Astrocyte (in vitro differentiated cells and primary cell): ENCODE results near the gene TGM6. TPM values are rescaled to one million over a fixed set of nuclear protein-coding genes. Genes with fewer than 3 reads are reported as not detected.

Source experiments
- DNase-seq: peaks from one replicate; pipeline ENCODE4 v3.0.0-alpha.2; 2010; ENCODE audit warnings: low read depth
- FAIRE-seq: peaks from 2 replicates; lab custom pipeline; 2011; peaks lifted over from hg19 to GRCh38; lab: Jason Lieb, UNC
- H2AFZ ChIP-seq: 2 replicates; pipeline ENCODE4 v1.6.0; 2012; ENCODE audit warnings: low read depth, low read length, inconsistent platforms
- H3K27ac ChIP-seq: 2 replicates; pipeline ENCODE4 v1.5.1; 2011; ENCODE audit warnings: low read depth, low read length, inconsistent platforms
- H3K27me3 ChIP-seq: 2 replicates; pipeline ENCODE4 v1.6.0; 2011; ENCODE audit warnings: low read length, inconsistent platforms; ENCODE audit not compliant: insufficient read depth
- H3K36me3 ChIP-seq: 2 replicates; pipeline ENCODE4 v1.5.1; 2011; ENCODE audit warnings: low read length, inconsistent platforms; ENCODE audit not compliant: insufficient read depth
- H3K4me1 ChIP-seq: 2 replicates; pipeline ENCODE4 v1.5.1; 2011; ENCODE audit warnings: low read length, inconsistent platforms; ENCODE audit not compliant: insufficient read depth
- H3K4me2 ChIP-seq: 2 replicates; pipeline ENCODE4 v1.6.0; 2012; ENCODE audit warnings: low read length, inconsistent platforms
- H3K4me3 ChIP-seq: 2 replicates; pipeline ENCODE4 v1.5.1; 2011; ENCODE audit warnings: low read depth, mild to moderate bottlenecking, low read length, inconsistent platforms; ENCODE audit not compliant: insufficient read depth
- H3K79me2 ChIP-seq: 2 replicates; pipeline ENCODE4 v1.6.0; 2012; ENCODE audit warnings: mild to moderate bottlenecking, low read length, inconsistent platforms; ENCODE audit not compliant: insufficient read depth
- H3K9ac ChIP-seq: 2 replicates; pipeline ENCODE4 v1.6.0; 2012; ENCODE audit warnings: mild to moderate bottlenecking, low read length, inconsistent platforms
- H3K9me3 ChIP-seq: 2 replicates; pipeline ENCODE4 v1.5.1; 2012; ENCODE audit warnings: low read depth, mild to moderate bottlenecking, low read length, inconsistent platforms; ENCODE audit not compliant: insufficient read depth
- H4K20me1 ChIP-seq: 2 replicates; pipeline ENCODE4 v1.6.0; 2012; ENCODE audit warnings: low read length, inconsistent platforms; ENCODE audit not compliant: insufficient read depth
- H3K27ac Mint-ChIP-seq: one replicate; pipeline ENCODE4 v1.8.0; 2021; ENCODE audit warnings: mild to moderate bottlenecking, mixed read lengths; ENCODE audit not compliant: unreplicated experiment
- H3K27me3 Mint-ChIP-seq: one replicate; pipeline ENCODE4 v1.8.0; 2021; ENCODE audit warnings: low read depth, mixed read lengths; ENCODE audit not compliant: unreplicated experiment
- H3K36me3 Mint-ChIP-seq: one replicate; pipeline ENCODE4 v1.8.0; 2021; ENCODE audit warnings: low read depth, mixed read lengths; ENCODE audit not compliant: unreplicated experiment
- H3K4me1 Mint-ChIP-seq: one replicate; pipeline ENCODE4 v1.8.0; 2021; ENCODE audit warnings: low read depth, mixed read lengths; ENCODE audit not compliant: unreplicated experiment
- H3K4me3 Mint-ChIP-seq: one replicate; pipeline ENCODE4 v1.8.0; 2021; ENCODE audit warnings: mild to moderate bottlenecking, moderate library complexity, mixed read lengths; ENCODE audit not compliant: unreplicated experiment
- H3K9me3 Mint-ChIP-seq: one replicate; pipeline ENCODE4 v1.8.0; 2021; ENCODE audit warnings: mild to moderate bottlenecking, mixed read lengths; ENCODE audit not compliant: unreplicated experiment
- EZH2 ChIP-seq: IDR thresholded peaks from 2 replicates; pipeline ENCODE4 v1.6.1; 2012; ENCODE audit warnings: mild to moderate bottlenecking, low read length, inconsistent platforms; ENCODE audit not compliant: insufficient read depth
- total RNA-seq: library from RNA; stranded (reverse); gene quantifications from 2 replicates; pipeline ENCODE4 v1.2.1, GENCODE V29; 2021
- TF ChIP-seq, protein P1 (sequence below): IDR thresholded peaks from 2 replicates; pipeline ENCODE4 v1.5.1; 2011; ENCODE audit warnings: low read depth, mild to moderate bottlenecking, inconsistent platforms, low read length, moderate library complexity; ENCODE audit not compliant: insufficient read depth

Gene TGM6
- total RNA-seq, 1 donor from 2014 or later = not detected

DNA sequence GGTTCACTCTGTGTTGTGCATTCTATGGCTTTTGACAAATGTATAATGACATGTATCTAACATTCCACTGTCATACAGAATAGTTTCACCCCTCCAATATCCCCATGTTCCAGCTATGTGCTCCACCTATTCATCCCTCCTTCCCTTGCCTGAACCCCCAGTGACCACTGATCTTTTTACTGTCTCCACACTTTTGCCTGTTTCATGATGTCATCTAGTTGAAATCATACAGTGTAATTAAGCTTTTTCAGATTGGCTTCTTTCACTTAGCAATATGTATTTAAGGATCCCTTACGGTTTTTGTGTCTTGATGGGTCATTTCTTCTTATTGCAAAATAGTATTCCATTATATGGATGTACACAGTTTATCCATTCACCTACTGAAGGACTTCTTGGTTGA is 39.8 kb downstream of the TGM6 start:
- Histone ChIP-seq H2AFZ (no peak overlapping the region), H3K79me2 (no peaks in the 10 kb centered on the region), H3K4me1 (no peaks in the 10 kb centered on the region), H3K27me3 (no peaks in the 10 kb centered on the region), H3K9me3 (no peaks in the 10 kb centered on the region), H3K4me2 (no peak overlapping the region), H4K20me1 (no peaks in the 10 kb centered on the region), H3K27ac (no peak overlapping the region), H3K36me3 (no peaks in the 10 kb centered on the region), H3K9ac (no peak overlapping the region), H3K4me3 (no peak overlapping the region)
- TF ChIP-seq, protein P1, sequence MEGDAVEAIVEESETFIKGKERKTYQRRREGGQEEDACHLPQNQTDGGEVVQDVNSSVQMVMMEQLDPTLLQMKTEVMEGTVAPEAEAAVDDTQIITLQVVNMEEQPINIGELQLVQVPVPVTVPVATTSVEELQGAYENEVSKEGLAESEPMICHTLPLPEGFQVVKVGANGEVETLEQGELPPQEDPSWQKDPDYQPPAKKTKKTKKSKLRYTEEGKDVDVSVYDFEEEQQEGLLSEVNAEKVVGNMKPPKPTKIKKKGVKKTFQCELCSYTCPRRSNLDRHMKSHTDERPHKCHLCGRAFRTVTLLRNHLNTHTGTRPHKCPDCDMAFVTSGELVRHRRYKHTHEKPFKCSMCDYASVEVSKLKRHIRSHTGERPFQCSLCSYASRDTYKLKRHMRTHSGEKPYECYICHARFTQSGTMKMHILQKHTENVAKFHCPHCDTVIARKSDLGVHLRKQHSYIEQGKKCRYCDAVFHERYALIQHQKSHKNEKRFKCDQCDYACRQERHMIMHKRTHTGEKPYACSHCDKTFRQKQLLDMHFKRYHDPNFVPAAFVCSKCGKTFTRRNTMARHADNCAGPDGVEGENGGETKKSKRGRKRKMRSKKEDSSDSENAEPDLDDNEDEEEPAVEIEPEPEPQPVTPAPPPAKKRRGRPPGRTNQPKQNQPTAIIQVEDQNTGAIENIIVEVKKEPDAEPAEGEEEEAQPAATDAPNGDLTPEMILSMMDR = no peak
- no peak for TF ChIP-seq EZH2
- no peaks in the 10 kb centered on the region for H3K4me1 Mint-ChIP-seq
- H3K36me3 Mint-ChIP-seq = no peaks in the 10 kb centered on the region
- H3K9me3 Mint-ChIP-seq = peaks cover 4% of the 10 kb centered on the region
- FAIRE-seq = no peak
- H3K27ac Mint-ChIP-seq = no peak overlapping the region
- no peak for DNase-seq
- peaks cover 25% of the 10 kb centered on the region for H3K27me3 Mint-ChIP-seq
- H3K4me3 Mint-ChIP-seq = no peak overlapping the region

- Histone ChIP-seq H3K4me2 (no peak overlapping the region), H2AFZ (no peak overlapping the region), H4K20me1 (no peaks in the 10 kb centered on the region), H3K27me3 (no peaks in the 10 kb centered on the region), H3K4me3 (no peak overlapping the region), H3K9me3 (no peaks in the 10 kb centered on the region), H3K27ac (no peak overlapping the region), H3K9ac (no peak overlapping the region), H3K36me3 (no peaks in the 10 kb centered on the region), H3K79me2 (no peaks in the 10 kb centered on the region), H3K4me1 (no peaks in the 10 kb centered on the region)
- H3K27ac Mint-ChIP-seq = no peak overlapping the region
- no peak for FAIRE-seq
- H3K9me3 Mint-ChIP-seq = peaks cover 4% of the 10 kb centered on the region
- no peak for DNase-seq
- no peak overlapping the region for H3K4me3 Mint-ChIP-seq
- TF ChIP-seq EZH2 = no peak
- H3K36me3 Mint-ChIP-seq = no peaks in the 10 kb centered on the region
- H3K4me1 Mint-ChIP-seq = no peaks in the 10 kb centered on the region
- peaks cover 21% of the 10 kb centered on the region for H3K27me3 Mint-ChIP-seq
Observed at GRCh38 chr20:2421247-2421646, 40.5 kb downstream of the TGM6 start.

DNA sequence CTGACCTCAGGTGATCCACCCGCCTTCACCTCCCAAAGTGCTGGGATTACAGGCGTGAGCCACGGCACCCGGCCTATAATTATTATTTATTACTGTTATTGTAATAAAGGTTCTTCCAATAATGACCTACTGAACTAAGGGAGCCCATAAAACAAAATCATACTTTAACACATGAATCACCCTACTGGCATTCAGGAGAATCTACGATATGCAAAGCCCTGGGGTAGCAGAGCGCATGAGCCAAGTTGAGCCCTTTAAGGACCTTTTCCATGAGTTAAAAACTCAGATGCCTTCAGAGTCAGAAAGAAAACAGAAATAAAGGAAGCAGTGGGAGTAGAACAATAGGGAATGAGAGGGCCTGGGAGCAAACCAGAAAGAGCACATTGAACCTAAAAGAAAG is 48.4 kb downstream of the TGM6 start:
- Histone ChIP-seq H3K79me2 (no peaks in the 10 kb centered on the region), H3K36me3 (no peaks in the 10 kb centered on the region), H3K4me2 (no peak overlapping the region), H3K9ac (no peak overlapping the region), H3K4me3 (no peak overlapping the region), H4K20me1 (no peaks in the 10 kb centered on the region), H3K9me3 (no peaks in the 10 kb centered on the region), H2AFZ (no peak overlapping the region), H3K27me3 (peaks cover 2% of the 10 kb centered on the region), H3K27ac (no peak overlapping the region), H3K4me1 (no peaks in the 10 kb centered on the region)
- Mint-ChIP-seq H3K27ac (no peak overlapping the region), H3K4me1 (no peaks in the 10 kb centered on the region), H3K9me3 (peaks cover 3% of the 10 kb centered on the region), H3K27me3 (peaks cover 15% of the 10 kb centered on the region), H3K4me3 (no peak overlapping the region), H3K36me3 (peaks cover 2% of the 10 kb centered on the region)
- TF ChIP-seq EZH2 = no peak
- TF ChIP-seq, protein P1 = no peak
- DNase-seq (no peak), FAIRE-seq (no peak)
